Kidney (tissue), 14 donors: ENCODE measurements around the gene SIMC1. TPM values are rescaled to one million over a fixed set of nuclear protein-coding genes. Genes with fewer than 3 reads are reported as not detected.
A peak's percentile ranks its signal among the peaks of the same experiment; 100 is the strongest.

Experiments
- DNase-seq, 5 donors: peaks; one replicate each; pipeline ENCODE4 v3.0.0-alpha.2; 2013 to 2020
- FAIRE-seq: peaks from 2 replicates; lab custom pipeline; 2012; peaks lifted over from hg19 to GRCh38; lab: Jason Lieb, UNC
- H3K27ac ChIP-seq, 2 donors: one replicate each; pipeline ENCODE4 v1.7.0; 2013; ENCODE audit warnings: low read depth in 2 of 2, low read length in 2 of 2, inconsistent platforms in 1 of 2
- H3K27me3 ChIP-seq: one replicate; pipeline ENCODE4 v1.7.1; 2013; ENCODE audit warnings: low read length, inconsistent platforms; ENCODE audit not compliant: control insufficient read depth, insufficient read depth
- H3K36me3 ChIP-seq, 3 donors: one replicate each; pipeline versions ENCODE4 v1.7.0 to v1.7.1; 2013; ENCODE audit warnings: low read length in 3 of 3, control low read depth in 1 of 3, inconsistent platforms in 1 of 3; ENCODE audit not compliant: insufficient read depth in 3 of 3, control insufficient read depth in 2 of 3
- H3K4me1 ChIP-seq, 3 donors: one replicate each; pipeline versions ENCODE4 v1.7.0 to v1.7.1; 2013; ENCODE audit warnings: low read length in 3 of 3, inconsistent platforms in 1 of 3, low read depth in 1 of 3; ENCODE audit not compliant: control insufficient read depth in 2 of 3, insufficient read depth in 2 of 3
- H3K4me3 ChIP-seq, 3 donors: one replicate each; pipeline versions ENCODE4 v1.7.0 to v1.8.1; 2013; ENCODE audit warnings: low read length in 3 of 3, control low read depth in 1 of 3, inconsistent platforms in 1 of 3
- H3K9ac ChIP-seq, 3 donors: one replicate each; pipeline versions ENCODE4 v1.7.0 to v1.7.1; 2013; ENCODE audit warnings: low read length in 3 of 3, control low read depth in 1 of 3, inconsistent platforms in 1 of 3
- H3K9me3 ChIP-seq, 3 donors: one replicate each; pipeline versions ENCODE4 v1.7.0 to v1.7.1; 2013; ENCODE audit warnings: low read length in 3 of 3, control low read depth in 1 of 3, inconsistent platforms in 1 of 3; ENCODE audit not compliant: control insufficient read depth in 2 of 3, insufficient read depth in 1 of 3
- intact Hi-C: fragments of 100-400 bp; cut with DNase I; formaldehyde crosslinking; loops from one replicate; pipeline ENCODE4 v1.11.1; 2022
- polyA plus RNA-seq: library from polyadenylated mRNA; stranded (reverse); fragments of 350-450 nt; fragmentation: Illumina TruSeq; extraction: RNeasy Lipid Tissue Mini Kit (QIAGEN cat#74804); gene quantifications from one replicate; pipeline ENCODE4 v1.2.3, GENCODE V29; 2014; ENCODE audit warnings: low read depth, low replicate concordance; ENCODE audit not compliant: insufficient read depth
- total RNA-seq: library from RNA; stranded (reverse); fragmentation: NEBNext Ultra II Directional; extraction: Animal tissue kit (Norgen Biotek cat#: 25700); gene quantifications from one replicate; pipeline ENCODE4 v1.2.1, GENCODE V29; 2021
- TF ChIP-seq, protein P1 (sequence below): IDR thresholded peaks from 3 replicates; pipeline ENCODE4 v1.5.1; 2012; ENCODE audit warnings: mild to moderate bottlenecking, moderate library complexity, borderline replicate concordance; ENCODE audit not compliant: insufficient read depth; ENCODE audit errors: extremely low read depth
- donor health status: control.
- donor health status: control.
- donor health status: control.
- donor health status: control.
- donor health status: control.
- donor health status: DM: yes; HTN: yes; CAD: no.
- donor health status: Normal renal cell carcinoma (clear cell type).

SIMC1 gene
- total and polyA plus RNA-seq, 2 donors from 2014 or later: 4.1 to 10.0 TPM

DNA sequence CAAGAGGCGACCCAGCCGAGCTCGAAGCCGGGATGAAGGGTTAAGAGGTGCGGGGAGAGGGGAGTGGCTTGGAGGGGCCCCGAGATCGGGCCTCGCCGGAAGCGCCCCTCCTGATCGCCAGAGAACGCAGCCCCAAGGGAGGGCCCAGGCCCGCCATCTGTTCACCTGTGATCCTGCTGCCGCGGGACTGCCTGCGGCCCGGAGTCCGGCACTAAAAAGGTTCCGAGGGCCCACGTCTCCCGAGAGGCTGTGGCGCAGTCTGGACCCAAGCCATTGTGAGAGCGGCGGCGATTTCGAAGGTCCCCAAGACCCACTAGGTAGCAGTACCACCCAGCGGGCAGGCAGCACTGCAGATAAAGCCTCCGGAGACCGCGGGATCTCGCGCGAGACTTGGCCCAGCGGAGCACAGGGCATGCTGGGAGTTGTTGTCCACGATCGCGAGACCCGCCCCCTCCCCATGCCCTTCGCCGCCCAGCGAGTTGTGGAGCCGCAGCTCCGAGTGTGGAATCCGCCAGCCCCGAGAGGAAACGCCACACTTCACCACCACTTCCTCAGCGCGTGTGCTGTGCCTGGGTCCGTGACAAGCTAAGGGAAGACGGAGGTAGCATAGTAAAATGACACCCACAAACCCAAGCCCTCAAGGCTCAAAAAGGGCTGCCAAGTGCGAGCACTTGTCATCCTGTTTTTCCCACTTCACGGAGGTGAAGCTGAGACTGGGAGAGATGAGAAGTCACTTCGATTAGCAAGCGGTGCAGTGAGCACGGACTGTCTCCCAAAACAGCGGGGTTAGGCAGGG lies 123.4 kb downstream of the SIMC1 start, which contains the start of gene KIAA1191:
TSS of gene KIAA1191 (minus strand) at position 328 of the 796 bp plus-strand sequence. CDS start 2,256 bp downstream, outside the sequence.
- no peaks in the 10 kb centered on the region for H3K27me3 ChIP-seq
- FAIRE-seq: no peak
- H3K4me3 ChIP-seq: peak within 1 kb of the TSS; percentile 64 to 89 (median 79)
- peaks cover 0 to 4% (median 0%) of the 10 kb centered on the region in 3 donors for H3K36me3 ChIP-seq
- H3K4me1 ChIP-seq: peaks cover 0 to 15% (median 0%) of the 10 kb centered on the region in 3 donors
- TF ChIP-seq, protein P1, sequence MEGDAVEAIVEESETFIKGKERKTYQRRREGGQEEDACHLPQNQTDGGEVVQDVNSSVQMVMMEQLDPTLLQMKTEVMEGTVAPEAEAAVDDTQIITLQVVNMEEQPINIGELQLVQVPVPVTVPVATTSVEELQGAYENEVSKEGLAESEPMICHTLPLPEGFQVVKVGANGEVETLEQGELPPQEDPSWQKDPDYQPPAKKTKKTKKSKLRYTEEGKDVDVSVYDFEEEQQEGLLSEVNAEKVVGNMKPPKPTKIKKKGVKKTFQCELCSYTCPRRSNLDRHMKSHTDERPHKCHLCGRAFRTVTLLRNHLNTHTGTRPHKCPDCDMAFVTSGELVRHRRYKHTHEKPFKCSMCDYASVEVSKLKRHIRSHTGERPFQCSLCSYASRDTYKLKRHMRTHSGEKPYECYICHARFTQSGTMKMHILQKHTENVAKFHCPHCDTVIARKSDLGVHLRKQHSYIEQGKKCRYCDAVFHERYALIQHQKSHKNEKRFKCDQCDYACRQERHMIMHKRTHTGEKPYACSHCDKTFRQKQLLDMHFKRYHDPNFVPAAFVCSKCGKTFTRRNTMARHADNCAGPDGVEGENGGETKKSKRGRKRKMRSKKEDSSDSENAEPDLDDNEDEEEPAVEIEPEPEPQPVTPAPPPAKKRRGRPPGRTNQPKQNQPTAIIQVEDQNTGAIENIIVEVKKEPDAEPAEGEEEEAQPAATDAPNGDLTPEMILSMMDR: no peak
- intact Hi-C loops: no loop called here
- no peaks in the 10 kb centered on the region for H3K9me3 ChIP-seq
- H3K27ac ChIP-seq: peak within 1 kb of the TSS; percentile 33 to 83
- peak; percentile 94 to 98 (median 96) for DNase-seq
- H3K9ac ChIP-seq: peak within 1 kb of the TSS; percentile 71 to 92 (median 75)

DNA sequence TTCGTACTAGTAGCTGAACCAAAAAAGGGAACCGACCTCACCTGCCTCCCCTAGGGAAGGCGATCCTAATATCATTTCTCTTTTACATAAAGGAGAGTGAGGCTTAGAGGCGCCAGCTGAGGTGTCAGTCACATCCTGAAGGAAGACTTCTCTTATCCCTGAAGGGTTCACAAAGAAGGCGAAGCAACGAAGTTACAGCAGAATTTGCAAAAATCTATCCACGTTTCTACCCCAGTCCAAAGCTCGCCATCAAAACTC lies 123.9 kb downstream of the SIMC1 start:
- intact Hi-C loops: no loop called here
- Histone ChIP-seq H3K4me3 (peak overlapping the region; percentile 64 to 89 (median 79)), H3K27ac (no peak overlapping the region), H3K9ac (peak overlapping the region in 1 of 3 donors; percentile 68), H3K9me3 (no peaks in the 10 kb centered on the region), H3K36me3 (peaks cover 0 to 4% (median 0%) of the 10 kb centered on the region in 3 donors), H3K27me3 (no peaks in the 10 kb centered on the region), H3K4me1 (peaks cover 0 to 15% (median 0%) of the 10 kb centered on the region in 3 donors)
- DNase-seq: no peak
- TF ChIP-seq, protein P1: no peak
- no peak for FAIRE-seq

DNA sequence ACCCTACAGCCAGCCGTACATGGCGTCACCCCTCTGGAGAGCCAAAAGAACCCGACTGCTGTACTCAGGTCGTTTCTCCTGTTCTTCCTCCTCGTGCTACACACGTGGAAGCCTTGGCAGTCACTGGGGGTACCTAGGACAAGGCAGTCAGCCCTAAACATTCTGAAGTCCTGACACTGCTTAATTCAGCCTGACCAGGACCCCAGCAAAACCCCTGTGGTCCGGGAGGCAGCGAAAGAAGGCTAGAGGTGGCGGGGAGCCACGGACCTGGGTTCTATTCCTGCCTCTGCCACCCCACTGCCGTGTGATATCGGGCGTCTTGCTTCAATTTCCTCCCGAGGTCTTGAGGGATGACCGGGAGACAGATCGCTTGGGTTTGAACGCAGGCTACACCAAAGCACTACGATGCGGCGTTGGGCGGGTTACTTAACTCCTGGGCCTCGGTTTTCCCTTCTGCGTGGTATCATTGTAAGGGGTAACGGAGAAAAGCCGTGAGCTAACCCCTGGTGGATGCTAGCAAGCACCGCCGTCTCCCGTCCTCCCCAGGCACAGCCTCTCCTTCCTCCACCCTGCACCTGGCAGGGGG lies 126.6 kb downstream of the SIMC1 start:
- DNase-seq (peak in 1 of 5 donors; percentile 48), FAIRE-seq (no peak)
- Histone ChIP-seq H3K9me3 (no peaks in the 10 kb centered on the region), H3K27ac (no peak overlapping the region), H3K4me1 (peaks cover 0 to 12% (median 0%) of the 10 kb centered on the region in 3 donors), H3K4me3 (peak overlapping the region; percentile 50 to 91 (median 69)), H3K36me3 (no peaks in the 10 kb centered on the region), H3K9ac (peak overlapping the region; percentile 22 to 80 (median 68)), H3K27me3 (no peaks in the 10 kb centered on the region)
- intact Hi-C loops: no loop called here
- TF ChIP-seq, protein P1: no peak
